A673 (cell line): ENCODE results near the gene NUP37. TPM values are rescaled to one million over a fixed set of nuclear protein-coding genes. Genes with fewer than 3 reads are reported as not detected.

ENCODE experiments used
- BruUV-seq: library from RNA; stranded (reverse); fragments of 400-500 nt; replicated peaks from 2 replicates; lab custom pipeline; 2021; lab: Mats Ljungman, UMichigan
- CTCF ChIA-PET: fragments of 300-600 bp; sonication (Branson Sonifier 250); formaldehyde crosslinking; loops from one replicate; lab custom pipeline; 2022; ENCODE audit warnings: antibody characterized with exemption; lab: Charles Lee
- POLR2A ChIA-PET: fragments of 300-600 bp; sonication (Branson Sonifier 250); formaldehyde crosslinking; loops from one replicate; lab custom pipeline; 2022; ENCODE audit warnings: antibody characterized with exemption; ENCODE audit not compliant: low non-redundant PET; lab: Charles Lee
- DNase-seq: peaks from one replicate; pipeline ENCODE4 v3.0.0-alpha.2; 2015; ENCODE audit warnings: low spot score
- H3K27ac ChIP-seq: fragments of 200-600 bp; sonication (generic); 2 replicates; pipeline ENCODE4 v1.5.1; 2016; ENCODE audit warnings: mixed run types, low read depth, mild to moderate bottlenecking, mixed read lengths, antibody characterized with exemption, low read length; ENCODE audit not compliant: poor library complexity, severe bottlenecking
- H3K27me3 ChIP-seq: fragments of 200-600 bp; sonication (generic); replicated peaks from 2 replicates; pipeline ENCODE4 v1.6.1; 2017; ENCODE audit warnings: mixed run types, low read depth, mild to moderate bottlenecking, mixed read lengths, antibody characterized with exemption, low read length; ENCODE audit not compliant: insufficient read depth, poor library complexity
- H3K36me3 ChIP-seq: fragments of 200-600 bp; sonication (generic); 2 replicates; pipeline ENCODE4 v1.6.1; 2016; ENCODE audit warnings: mixed run types, mild to moderate bottlenecking, mixed read lengths, antibody characterized with exemption, low read length; ENCODE audit not compliant: insufficient read depth, poor library complexity, severe bottlenecking
- H3K4me1 ChIP-seq: fragments of 200-600 bp; sonication (generic); 2 replicates; pipeline ENCODE4 v1.6.1; 2017; ENCODE audit warnings: mixed run types, mild to moderate bottlenecking, mixed read lengths, antibody characterized with exemption, low read length; ENCODE audit not compliant: insufficient read depth, poor library complexity, severe bottlenecking
- H3K4me3 ChIP-seq: fragments of 200-600 bp; sonication (generic); 2 replicates; pipeline ENCODE4 v1.5.1; 2016; ENCODE audit warnings: low read depth, mixed run types, mild to moderate bottlenecking, mixed read lengths, low read length; ENCODE audit not compliant: poor library complexity, severe bottlenecking
- H3K9me3 ChIP-seq: fragments of 200-600 bp; sonication (generic); 2 replicates; pipeline ENCODE4 v1.6.1; 2016; ENCODE audit warnings: mixed run types, low read depth, mild to moderate bottlenecking, mixed read lengths, antibody characterized with exemption, low read length; ENCODE audit not compliant: poor library complexity, severe bottlenecking
- EZH2 ChIP-seq: fragments of 200-600 bp; sonication (generic); IDR thresholded peaks from 2 replicates; pipeline ENCODE4 v1.6.1; 2017; ENCODE audit warnings: borderline replicate concordance, low read depth, mild to moderate bottlenecking, mixed read lengths, antibody characterized with exemption, low read length; ENCODE audit not compliant: poor library complexity, severe bottlenecking
- intact Hi-C: fragments of 100-400 bp; cut with micrococcal nuclease; formaldehyde crosslinking; loops from one replicate; pipeline ENCODE4 v1.10.0; 2022; ENCODE audit not compliant: unreplicated experiment
- total RNA-seq: library from RNA; stranded (reverse); gene quantifications from 2 replicates; pipeline ENCODE4 v1.2.3, GENCODE V29; 2021
- TF ChIP-seq, protein P1 (sequence below): fragments of 300-800, 200-600 bp; sonication (generic); conservative IDR thresholded peaks from 2 replicates; pipeline ENCODE4 v1.5.1; 2017; ENCODE audit warnings: low read depth, mild to moderate bottlenecking, antibody characterized with exemption, low read length, moderate library complexity, mixed read lengths

NUP37 gene
- total RNA-seq, 1 experiment from 2014 or later = 48.4 TPM

DNA sequence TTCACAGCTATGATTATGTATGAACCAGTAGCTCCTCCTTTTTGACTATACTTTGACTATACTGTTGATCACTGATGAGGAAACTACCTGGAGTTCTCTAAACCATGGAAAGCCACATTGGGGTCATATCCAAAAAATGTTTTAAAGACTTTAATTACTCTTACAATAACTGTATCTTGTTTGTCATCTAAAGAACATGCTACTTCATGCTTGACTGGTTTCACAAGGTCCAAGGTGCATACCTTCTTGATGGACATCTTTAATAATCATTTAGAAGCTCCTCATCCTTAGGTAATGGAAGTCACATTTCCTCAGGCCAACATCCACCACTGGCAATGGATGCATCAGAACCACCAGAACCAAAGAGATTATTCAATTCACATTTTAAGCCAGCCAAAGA lies 88.1 kb downstream of the NUP37 start:
- no peak for DNase-seq
- BruUV-seq = no TSS peak
- Histone ChIP-seq H3K9me3 (no peaks in the 10 kb centered on the region), H3K27ac (no peak overlapping the region), H3K4me1 (no peaks in the 10 kb centered on the region), H3K4me3 (no peak overlapping the region), H3K36me3 (no peaks in the 10 kb centered on the region), H3K27me3 (no peaks in the 10 kb centered on the region)
- CTCF ChIA-PET = no interaction called here
- POLR2A ChIA-PET = interaction anchor here (0.6 kb wide), 1 partner anchor 19 kb away, joined by 3 read pairs; no protein-coding TSS in a partner anchor
- TF ChIP-seq, protein P1, sequence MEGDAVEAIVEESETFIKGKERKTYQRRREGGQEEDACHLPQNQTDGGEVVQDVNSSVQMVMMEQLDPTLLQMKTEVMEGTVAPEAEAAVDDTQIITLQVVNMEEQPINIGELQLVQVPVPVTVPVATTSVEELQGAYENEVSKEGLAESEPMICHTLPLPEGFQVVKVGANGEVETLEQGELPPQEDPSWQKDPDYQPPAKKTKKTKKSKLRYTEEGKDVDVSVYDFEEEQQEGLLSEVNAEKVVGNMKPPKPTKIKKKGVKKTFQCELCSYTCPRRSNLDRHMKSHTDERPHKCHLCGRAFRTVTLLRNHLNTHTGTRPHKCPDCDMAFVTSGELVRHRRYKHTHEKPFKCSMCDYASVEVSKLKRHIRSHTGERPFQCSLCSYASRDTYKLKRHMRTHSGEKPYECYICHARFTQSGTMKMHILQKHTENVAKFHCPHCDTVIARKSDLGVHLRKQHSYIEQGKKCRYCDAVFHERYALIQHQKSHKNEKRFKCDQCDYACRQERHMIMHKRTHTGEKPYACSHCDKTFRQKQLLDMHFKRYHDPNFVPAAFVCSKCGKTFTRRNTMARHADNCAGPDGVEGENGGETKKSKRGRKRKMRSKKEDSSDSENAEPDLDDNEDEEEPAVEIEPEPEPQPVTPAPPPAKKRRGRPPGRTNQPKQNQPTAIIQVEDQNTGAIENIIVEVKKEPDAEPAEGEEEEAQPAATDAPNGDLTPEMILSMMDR = no peak
- intact Hi-C loops = loop anchor here (10.0 kb wide), 1 partner anchor 1113 kb away; no protein-coding TSS in a partner anchor

DNA sequence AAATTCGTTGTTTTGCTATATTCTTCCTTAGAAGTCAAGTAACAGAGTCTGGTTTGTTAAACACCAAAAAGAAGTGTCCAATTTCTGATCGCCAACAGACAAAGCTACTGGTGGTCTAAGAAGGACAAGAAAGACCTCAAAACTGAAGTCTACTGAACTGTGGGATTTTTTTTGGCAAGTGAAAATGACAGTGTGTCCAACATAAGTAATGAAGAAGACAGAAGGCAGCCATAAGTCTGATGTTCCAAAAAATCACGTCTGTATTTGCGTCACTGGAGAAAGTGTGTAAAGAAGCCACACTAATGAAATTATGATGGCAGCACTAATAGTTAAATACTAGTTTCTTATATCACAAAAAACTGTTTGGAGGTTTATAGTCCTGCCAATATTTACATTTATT lies 90.8 kb downstream of the NUP37 start:
- no peak overlapping the region for H3K27ac ChIP-seq
- no peak for TF ChIP-seq EZH2
- TF ChIP-seq, protein P1 = no peak
- H3K36me3 ChIP-seq = no peaks in the 10 kb centered on the region
- CTCF ChIA-PET = no interaction called here
- H3K4me1 ChIP-seq = no peaks in the 10 kb centered on the region
- intact Hi-C loops = no loop called here
- no peak for DNase-seq
- BruUV-seq = no TSS peak
- H3K27me3 ChIP-seq = no peaks in the 10 kb centered on the region
- H3K4me3 ChIP-seq = no peak overlapping the region
- no peaks in the 10 kb centered on the region for H3K9me3 ChIP-seq
- POLR2A ChIA-PET = interaction anchor here (0.6 kb wide), 1 partner anchor 257 kb away, joined by 3 read pairs; no protein-coding TSS in a partner anchor

DNA sequence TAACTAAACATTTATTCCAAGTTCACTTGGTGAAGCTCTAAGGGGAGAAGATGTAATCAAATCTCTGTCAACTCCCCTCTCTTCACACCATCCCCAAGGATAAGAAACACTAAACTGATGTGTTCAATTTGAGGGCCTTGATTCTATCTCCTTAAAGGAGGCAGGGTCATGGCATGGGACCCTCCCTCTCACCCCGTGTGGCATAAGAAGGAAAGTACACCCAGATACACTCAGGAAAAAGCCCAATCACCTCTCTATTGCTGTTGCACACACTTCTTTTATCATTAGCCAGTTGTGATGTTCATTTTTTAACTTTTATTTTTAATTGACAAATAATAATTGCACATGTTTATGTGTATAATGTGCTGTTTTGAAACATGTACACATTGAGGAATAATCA lies 93.2 kb downstream of the NUP37 start:
- Histone ChIP-seq H3K27ac (no peak overlapping the region), H3K9me3 (no peaks in the 10 kb centered on the region), H3K4me1 (no peaks in the 10 kb centered on the region), H3K27me3 (no peaks in the 10 kb centered on the region), H3K4me3 (no peak overlapping the region), H3K36me3 (no peaks in the 10 kb centered on the region)
- no peak for TF ChIP-seq EZH2
- TF ChIP-seq, protein P1 = no peak
- ChIA-PET CTCF (no interaction called here), POLR2A (interaction anchor here (0.7 kb wide), 1 partner anchor 19 kb away, joined by 3 read pairs; no protein-coding TSS in a partner anchor)
- no TSS peak for BruUV-seq
- no peak for DNase-seq
- intact Hi-C loops = no loop called here
